Amygdala (tissue), 56 donors: ENCODE results near the gene OR56B4.
"Not testable (repeated sequence)": the region's sequence is repeated elsewhere in the genome, so short reads cannot be mapped to it uniquely, and the experiment has no call there.

Experiments used
- DNase-seq, 56 donors: peaks; one replicate each; lab custom pipeline; 2025; lab: John Stamatoyannopoulos, UW

OR56B4 gene

DNA sequence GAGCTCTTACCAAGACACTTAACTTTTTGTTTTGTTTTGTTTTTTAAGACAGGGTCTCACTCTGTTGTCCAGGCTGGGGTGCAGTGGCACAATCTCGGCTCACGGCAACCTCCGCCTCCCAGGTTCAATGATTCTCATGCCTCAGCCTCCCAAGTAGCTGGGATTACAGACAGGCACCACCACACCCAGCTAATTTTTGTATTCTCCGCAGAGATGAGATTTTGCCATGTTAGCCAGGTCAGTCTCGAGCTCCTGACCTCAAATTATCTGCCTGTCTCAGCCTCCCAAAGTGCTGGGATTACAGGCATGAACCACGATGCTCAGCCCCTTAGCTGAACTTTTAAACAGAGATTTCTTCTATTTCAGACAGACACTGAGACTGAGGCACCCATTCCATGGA, at the start of gene OR56B4:
Gene OR56B4, plus strand, starts transcription at position 301 of the 400 bp plus-strand sequence. Its CDS starts 95 bp downstream, at position 396.
- not testable (repeated sequence) for DNase-seq

DNA sequence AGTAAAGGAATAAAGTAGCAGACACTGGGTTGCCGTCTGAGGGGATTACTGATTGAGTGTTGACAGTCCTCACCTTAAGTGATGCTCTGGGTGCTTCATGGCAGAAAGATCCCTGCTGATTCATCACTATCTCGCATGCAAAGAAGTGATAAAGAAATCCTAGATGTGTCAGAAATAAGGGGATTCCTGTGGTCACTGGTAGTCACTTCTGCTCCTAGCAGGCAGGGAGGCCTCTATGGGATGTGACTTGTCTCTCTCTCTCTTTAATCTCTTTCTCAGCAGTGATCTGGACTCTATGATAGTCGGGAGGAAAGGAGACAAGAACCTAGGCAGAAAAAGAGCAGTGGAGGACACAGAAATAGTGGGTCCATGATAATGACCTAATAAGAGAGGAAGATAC, 46.0 kb upstream of the OR56B4 start:
- DNase-seq = no peak

GRCh38 chr11:6062691-6063358, 44.7 kb upstream of the OR56B4 start:
- DNase-seq = no peak

GRCh38 chr11:6067502-6067901, 40.0 kb upstream of the OR56B4 start:
- DNase-seq = peak in 4 of 56 donors; percentile 3 to 7 (median 4)

DNA sequence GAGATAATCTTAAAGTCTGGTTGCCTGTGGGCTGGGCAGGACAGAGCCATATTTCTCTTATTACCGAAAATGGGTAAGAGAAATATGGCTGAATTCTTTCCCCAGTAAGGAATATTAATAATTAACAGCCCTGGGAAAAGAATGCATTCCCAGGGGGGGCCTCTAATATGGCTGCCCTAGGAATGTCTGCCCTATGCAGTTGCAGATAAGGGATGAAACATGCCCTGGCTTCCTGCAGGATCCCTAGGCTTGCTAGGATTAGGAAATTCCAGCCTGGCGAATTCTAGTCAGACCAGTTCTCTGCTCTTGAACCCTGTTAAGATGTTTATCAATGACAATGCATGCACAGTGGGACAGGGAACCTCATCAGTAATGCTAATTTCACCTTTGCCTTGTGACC, 31.0 kb upstream of the OR56B4 start:
- not testable (repeated sequence) for DNase-seq

- no peak for DNase-seq
Measured at GRCh38 chr11:6077723-6078122, 29.8 kb upstream of the OR56B4 start.

DNA sequence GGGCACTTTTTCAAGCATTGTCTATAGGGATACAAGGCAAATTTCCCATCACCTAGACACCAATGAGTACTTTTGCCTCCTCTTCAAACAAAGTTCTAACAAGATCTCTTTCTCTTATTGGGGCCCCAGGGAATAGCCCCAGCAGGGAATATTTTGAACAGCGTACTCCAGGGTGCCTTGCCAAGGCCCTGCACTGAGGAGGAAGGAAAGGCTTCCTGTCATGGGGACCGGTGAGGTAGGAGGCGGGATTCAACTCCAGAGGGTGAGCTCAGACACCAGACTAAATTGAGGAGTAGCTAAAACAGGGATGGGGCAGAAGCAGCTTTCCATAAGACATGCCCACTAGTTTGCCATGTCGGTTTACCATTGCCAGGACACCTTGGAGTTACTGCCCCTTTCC, 28.0 kb upstream of the OR56B4 start:
- no peak for DNase-seq

GRCh38 chr11:6083129-6083528, 24.4 kb upstream of the OR56B4 start:
- no peak for DNase-seq

- DNase-seq = no peak
Measured at GRCh38 chr11:6084587-6084986, 22.9 kb upstream of the OR56B4 start.

- no peak for DNase-seq
Measured at GRCh38 chr11:6094186-6094585, 13.3 kb upstream of the OR56B4 start.

- DNase-seq = no peak
Measured at GRCh38 chr11:6095798-6096197, 11.7 kb upstream of the OR56B4 start.

GRCh38 chr11:6096417-6096816, 11.1 kb upstream of the OR56B4 start:
- DNase-seq = no peak

DNA sequence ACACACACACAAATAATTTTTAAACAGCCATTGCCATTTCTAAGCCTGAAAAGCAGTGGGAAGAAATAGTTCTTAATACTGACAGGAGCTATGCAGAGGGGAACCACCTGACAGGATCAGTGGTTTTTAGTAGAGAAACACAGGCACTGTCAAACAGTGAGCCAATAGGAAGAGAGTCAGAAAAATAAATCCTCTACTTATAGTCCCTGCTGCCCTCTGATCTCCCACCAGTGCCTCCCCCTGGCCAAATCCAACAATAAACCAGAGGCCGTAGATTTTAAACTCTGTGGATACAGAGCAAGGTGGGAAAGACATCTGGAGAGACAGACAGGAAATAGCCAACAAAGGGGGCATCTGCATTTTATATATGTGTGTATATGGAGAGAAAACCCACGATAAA, 7.9 kb upstream of the OR56B4 start:
- DNase-seq = no peak

- DNase-seq = no peak
Measured at GRCh38 chr11:6110011-6110410, 2.5 kb downstream of the OR56B4 start.

DNA sequence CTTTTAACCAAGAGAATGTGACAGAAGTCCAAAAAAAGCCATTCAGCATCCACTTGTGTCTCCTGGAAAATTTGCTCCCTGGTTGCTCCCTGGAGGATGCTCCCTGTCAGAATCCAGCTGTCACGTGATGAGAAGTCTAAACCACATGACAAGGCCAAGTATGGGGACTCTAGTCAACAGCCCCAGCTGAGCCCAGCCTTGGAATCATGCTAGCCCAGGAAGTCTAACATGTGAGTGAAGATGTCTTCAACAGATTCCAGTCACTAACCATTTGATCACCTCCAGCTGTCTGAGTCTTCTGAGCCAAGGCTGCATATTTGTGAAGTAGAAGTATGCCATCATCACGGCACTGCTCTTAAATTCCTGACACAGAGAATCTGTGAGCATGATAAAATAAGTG, 4.2 kb downstream of the OR56B4 start:
- no peak for DNase-seq

- no peak for DNase-seq
Measured at GRCh38 chr11:6116638-6117037, 9.2 kb downstream of the OR56B4 start.

- no peak for DNase-seq
Measured at GRCh38 chr11:6124245-6124644, 16.8 kb downstream of the OR56B4 start.

DNA sequence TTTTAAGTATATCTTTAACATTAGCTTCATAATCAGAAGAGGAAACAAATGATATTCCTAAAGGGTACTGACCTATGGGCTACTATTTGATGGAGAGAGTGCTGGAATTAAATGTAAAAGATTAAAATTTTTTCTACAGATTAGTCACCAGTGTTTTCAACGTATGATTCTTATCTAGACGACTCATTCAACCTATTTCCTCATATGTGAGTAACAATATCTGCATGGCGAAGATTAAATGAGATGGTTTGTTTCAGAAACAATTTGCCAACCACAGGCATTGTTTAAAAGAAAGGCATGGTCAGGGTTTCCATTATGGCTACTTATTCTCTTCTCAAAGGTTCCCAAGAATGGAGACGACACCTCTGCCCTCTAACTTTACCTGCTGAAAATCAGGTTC, 20.4 kb downstream of the OR56B4 start:
- no peak for DNase-seq

DNA sequence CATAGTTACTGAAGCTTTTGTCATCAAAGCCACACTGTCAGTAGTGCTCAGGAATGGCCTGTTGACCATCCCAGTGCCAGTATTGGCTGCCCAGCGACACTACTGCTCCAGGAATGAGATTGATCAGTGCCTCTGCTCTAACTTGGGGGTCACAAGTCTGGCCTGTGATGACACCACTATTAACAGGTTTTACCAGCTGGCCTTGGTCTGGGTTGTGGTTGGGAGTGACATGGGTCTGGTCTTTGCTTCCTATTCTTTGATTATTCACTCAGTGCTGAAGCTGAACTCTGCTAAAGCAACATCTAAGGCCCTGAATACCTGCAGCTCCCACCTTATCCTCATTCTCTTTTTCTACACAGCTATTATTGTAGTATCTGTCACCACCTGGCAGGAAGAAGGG, 21.5 kb downstream of the OR56B4 start:
- DNase-seq = no peak

- no peak for DNase-seq
Measured at GRCh38 chr11:6129635-6130034, 22.2 kb downstream of the OR56B4 start.

GRCh38 chr11:6132431-6132830, 24.9 kb downstream of the OR56B4 start:
- DNase-seq = no peak

DNA sequence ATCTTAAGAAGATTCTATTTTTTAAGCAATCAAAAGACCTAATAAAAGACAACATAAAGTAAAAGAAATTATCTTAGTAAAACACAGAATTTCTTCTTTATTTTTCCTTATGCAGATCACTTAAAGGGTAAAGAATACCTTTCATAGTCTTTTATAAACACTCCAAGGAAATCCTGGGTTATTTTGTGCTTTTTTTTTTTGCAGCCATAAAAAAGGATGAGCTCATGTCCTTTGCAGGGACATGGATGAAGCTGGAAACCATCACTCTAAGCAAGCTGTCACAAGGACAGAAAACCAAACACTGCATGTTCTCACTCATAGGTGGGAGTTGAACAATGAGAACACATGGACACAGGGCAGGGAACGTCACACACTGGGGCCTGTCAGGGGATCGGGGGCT, 28.5 kb downstream of the OR56B4 start:
- not testable (repeated sequence) for DNase-seq

- no peak for DNase-seq
Measured at GRCh38 chr11:6142936-6143335, 35.5 kb downstream of the OR56B4 start.
